Ishikawa (cell line): ENCODE data around the gene PYGO2.

ENCODE experiments used
- CEBPB ChIP-seq: IDR thresholded peaks from 2 replicates; pipeline ENCODE4 v1.6.1; 2012
- CREB1 ChIP-seq: IDR thresholded peaks from 2 replicates; pipeline ENCODE4 v1.6.1; 2012; ENCODE audit warnings: low read depth
- EP300 ChIP-seq: IDR thresholded peaks from 2 replicates; pipeline ENCODE4 v1.6.1; 2012; ENCODE audit warnings: borderline replicate concordance
- MAX ChIP-seq: IDR thresholded peaks from 2 replicates; pipeline ENCODE4 v1.6.1; 2012
- NFIC ChIP-seq: IDR thresholded peaks from 2 replicates; pipeline ENCODE4 v1.6.1; 2012
- REST ChIP-seq: IDR thresholded peaks from 2 replicates; pipeline ENCODE4 v1.6.1; 2012; ENCODE audit warnings: low read depth, mild to moderate bottlenecking
- TAF1 ChIP-seq: IDR thresholded peaks from 2 replicates; pipeline ENCODE4 v1.6.1; 2012; ENCODE audit warnings: low read depth, mild to moderate bottlenecking
- TCF12 ChIP-seq: IDR thresholded peaks from 2 replicates; pipeline ENCODE4 v1.6.1; 2012; ENCODE audit warnings: low read depth
- TEAD4 ChIP-seq: IDR thresholded peaks from 2 replicates; pipeline ENCODE4 v1.6.1; 2012
- USF1 ChIP-seq: IDR thresholded peaks from 2 replicates; pipeline ENCODE4 v1.6.1; 2012
- YY1 ChIP-seq: IDR thresholded peaks from 2 replicates; pipeline ENCODE4 v1.6.1; 2012; ENCODE audit warnings: low read depth

- TF ChIP-seq TAF1 (no peak), TEAD4 (no peak), CEBPB (no peak), REST (no peak), EP300 (no peak), USF1 (no peak), NFIC (no peak), YY1 (no peak), TCF12 (no peak), MAX (no peak), CREB1 (no peak)
These were observed 7.1 kb upstream of the PYGO2 start for GRCh38 chr1:154968731-154969130.
